Motor neuron (in vitro differentiated cells): ENCODE results near the gene GALNT10. TPM values are rescaled to one million over a fixed set of nuclear protein-coding genes. Genes with fewer than 3 reads are reported as not detected.
A peak's percentile ranks its signal among the peaks of the same experiment; 100 is the strongest.

Experiments used
- ATAC-seq, 8 experiments: fragments of 200-7000 bp; cut with Tn5 transposase; replicated peaks in 6 of 8; 2 replicates each; pipeline ENCODE4 v1.8.0; 2021; ENCODE audit warnings: mild to moderate bottlenecking in 8 of 8, moderate library complexity in 8 of 8
- H3K27ac ChIP-seq, 2 donors: fragments of 250-450 bp; sonication (Bioruptor Pico); 2 replicates each; pipeline ENCODE4 v1.9.0; 2021; ENCODE audit warnings: antibody characterized with exemption in 2 of 2, mild to moderate bottlenecking in 2 of 2, moderate library complexity in 1 of 2
- H3K4me1 ChIP-seq, 2 donors: fragments of 250-450 bp; sonication (Bioruptor Pico); replicated peaks in 1 of 2; 2 replicates each; pipeline ENCODE4 v1.6.1; 2021; ENCODE audit warnings: antibody characterized with exemption in 2 of 2, mild to moderate bottlenecking in 2 of 2, moderate library complexity in 1 of 2
- H3K4me3 ChIP-seq, 5 donors: fragments of 250-450 bp; sonication (Bioruptor Pico); 2 replicates each; pipeline ENCODE4 v1.9.0; 2021; ENCODE audit warnings: antibody characterized with exemption in 5 of 5, mild to moderate bottlenecking in 5 of 5, moderate library complexity in 4 of 5
- WGBS, 10 experiments: fragments of 450-650 bp; shearing (Covaris generic); methylation state at CpG; one replicate each; pipeline ENCODE4 v1.0.0; 2022; 5-methylcytosine and 5-hydroxymethylcytosine counted together
- in situ Hi-C, 9 experiments: fragments of 400-800 bp; cut with MboI; loops; one replicate each; pipeline ENCODE4 v1.15.0; 2021; ENCODE audit warnings: low sequenced_read_pairs in 9 of 9, low pct_unique_long_range_greater_than_20kb in 2 of 9; ENCODE audit not compliant: unreplicated experiment in 9 of 9
- total RNA-seq, 8 experiments: library from RNA; unstranded; fragments of 300-600 nt; gene quantifications; 2 replicates each; pipeline versions ENCODE4 v1.2.3 to v1.2.4, GENCODE V29; 2022

GALNT10 gene
- total RNA-seq, 8 experiments from 2014 or later = 2.8 to 33.3 (median 7.5) TPM

DNA sequence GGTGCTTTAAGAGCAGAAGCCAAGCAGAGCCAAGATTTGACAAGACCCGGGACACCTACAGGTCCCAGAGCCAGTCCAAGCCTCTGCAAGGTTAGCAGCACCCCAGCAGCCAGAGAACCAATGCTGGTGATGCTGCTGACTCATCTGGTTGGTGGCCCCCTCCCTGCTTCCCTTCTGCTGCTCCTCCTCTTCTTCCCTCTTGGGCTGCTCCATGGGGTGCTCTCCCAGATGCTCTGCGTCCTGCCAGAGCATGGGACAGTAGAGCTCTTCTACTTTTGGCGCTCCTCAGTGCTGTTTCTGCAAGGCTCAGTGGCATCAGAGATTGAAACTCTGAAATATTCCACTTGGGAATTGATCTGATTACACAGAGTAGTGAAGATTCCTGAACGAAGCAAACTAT lies 179.1 kb downstream of the GALNT10 start:
- 17 to 90% (median 81%) methylated on average over 1 to 3 of the region's 4 CpGs; no CpG with 5 or more reads in 3 of the 10 experiments for WGBS, 10 experiments
- in situ Hi-C loops = no loop called here
- ATAC-seq = peak in 2 of 8 experiments; percentile 13 to 30
- Histone ChIP-seq H3K27ac (no peak overlapping the region), H3K4me1 (peaks cover 27 to 35% of the 10 kb centered on the region in 2 donors), H3K4me3 (no peak overlapping the region)

DNA sequence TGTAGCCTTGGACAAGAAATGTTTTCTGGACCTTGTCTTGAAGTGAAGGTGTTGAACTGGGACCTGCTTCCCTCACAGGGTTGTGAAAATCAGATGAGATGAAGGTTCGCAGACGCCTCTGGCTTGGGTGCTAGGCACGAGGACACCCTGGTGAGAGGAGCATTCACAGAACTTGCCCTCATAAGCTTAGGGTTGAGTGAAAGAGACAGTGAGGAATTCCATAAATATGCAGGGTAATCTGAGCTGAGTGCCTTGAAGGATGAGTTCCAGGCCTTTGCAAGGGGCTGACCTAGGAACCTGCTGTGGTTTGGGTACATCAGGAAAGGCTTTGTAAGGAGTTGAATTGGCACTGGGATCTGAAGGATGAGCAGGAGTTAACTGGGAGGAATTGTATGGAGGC lies 179.6 kb downstream of the GALNT10 start:
- Histone ChIP-seq H3K4me1 (peaks cover 22 to 34% of the 10 kb centered on the region in 2 donors), H3K4me3 (no peak overlapping the region), H3K27ac (no peak overlapping the region)
- ATAC-seq = peak in 2 of 8 experiments; percentile 57 to 59
- WGBS, 10 experiments = 65 to 100% (median 100%) methylated on average over 1 to 3 of the region's 3 CpGs; no CpG with 5 or more reads in 5 of the 10 experiments
- in situ Hi-C loops = no loop called here

DNA sequence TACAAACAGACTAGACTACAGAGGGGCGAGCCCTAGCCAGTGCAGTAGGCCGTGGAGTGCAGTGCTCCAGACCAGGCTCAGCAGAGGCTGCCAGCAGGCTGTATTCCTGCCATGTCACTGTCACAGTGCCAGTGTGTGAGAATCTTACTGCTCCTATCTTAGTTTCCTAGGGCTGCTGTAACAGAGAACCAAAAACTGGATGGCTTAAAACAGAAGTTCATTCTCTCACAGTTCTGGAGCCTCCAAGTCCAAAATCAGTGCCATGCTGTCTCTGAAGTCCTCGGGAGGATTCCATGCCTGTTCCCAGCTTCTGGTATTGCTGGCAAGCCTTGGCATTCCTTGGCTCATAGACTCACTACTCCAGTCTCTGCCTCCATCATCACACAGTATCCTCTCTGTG lies 180.3 kb downstream of the GALNT10 start:
- no peak overlapping the region for H3K27ac ChIP-seq
- WGBS, 10 experiments = 57 to 100% (median 100%) methylated on average over 1 to 2 of the region's 3 CpGs; no CpG with 5 or more reads in 6 of the 10 experiments
- in situ Hi-C loops = no loop called here
- ATAC-seq = no peak
- H3K4me3 ChIP-seq = no peak overlapping the region
- peaks cover 21 to 34% of the 10 kb centered on the region in 2 donors for H3K4me1 ChIP-seq

DNA sequence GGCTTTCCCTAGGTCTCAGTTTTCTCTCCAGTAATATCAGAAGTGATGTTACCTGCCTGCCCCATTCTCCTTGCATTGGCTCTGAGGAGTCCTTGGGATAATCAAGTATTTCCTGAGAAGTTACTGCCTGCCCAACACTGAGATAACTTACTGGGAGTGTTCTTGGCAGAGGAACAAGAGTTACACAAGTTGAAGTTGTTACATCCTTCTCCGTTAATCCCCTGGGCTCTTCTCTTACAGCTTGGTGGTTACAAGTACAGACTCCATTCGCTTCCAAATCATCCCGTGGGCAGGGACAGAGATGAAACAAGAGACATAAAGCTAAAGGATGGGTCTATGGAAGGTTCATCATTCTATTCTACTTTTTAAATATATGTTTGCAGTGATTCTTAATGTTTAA lies 181.2 kb downstream of the GALNT10 start:
- no peak overlapping the region for H3K4me3 ChIP-seq
- H3K4me1 ChIP-seq = peaks cover 21 to 34% of the 10 kb centered on the region in 2 donors
- WGBS, 10 experiments = 28 to 100% (median 81%) methylated on average over 2 to 3 of the region's 3 CpGs; no CpG with 5 or more reads in 4 of the 10 experiments
- ATAC-seq = peak in 1 of 8 experiments; percentile 22
- in situ Hi-C loops = no loop called here
- no peak overlapping the region for H3K27ac ChIP-seq

DNA sequence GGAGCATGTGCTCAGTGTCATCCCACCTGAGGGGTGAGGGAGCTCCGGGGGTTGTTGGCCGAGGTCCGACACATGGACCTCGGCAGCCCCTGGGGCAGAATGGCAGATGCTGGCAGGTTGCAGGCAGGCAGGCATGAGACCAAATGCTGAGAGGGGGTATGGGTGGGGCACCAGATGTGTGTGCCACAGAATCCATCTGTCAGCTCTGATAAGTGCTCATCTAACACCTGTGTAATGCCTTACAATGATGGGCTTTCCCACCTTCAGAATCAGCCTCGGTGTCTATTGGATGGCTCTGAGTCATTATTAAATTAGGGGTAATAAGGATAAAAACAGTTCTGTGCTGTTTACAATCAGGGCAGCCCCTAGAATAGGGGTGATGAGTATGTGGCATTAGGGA lies 182.1 kb downstream of the GALNT10 start:
- no peak for ATAC-seq
- in situ Hi-C loops = no loop called here
- Histone ChIP-seq H3K4me3 (no peak overlapping the region), H3K4me1 (peaks cover 21 to 35% of the 10 kb centered on the region in 2 donors), H3K27ac (no peak overlapping the region)
- WGBS, 10 experiments = 50 to 100% (median 86%) methylated on average over 1 to 4 of the region's 5 CpGs; no CpG with 5 or more reads in 5 of the 10 experiments

DNA sequence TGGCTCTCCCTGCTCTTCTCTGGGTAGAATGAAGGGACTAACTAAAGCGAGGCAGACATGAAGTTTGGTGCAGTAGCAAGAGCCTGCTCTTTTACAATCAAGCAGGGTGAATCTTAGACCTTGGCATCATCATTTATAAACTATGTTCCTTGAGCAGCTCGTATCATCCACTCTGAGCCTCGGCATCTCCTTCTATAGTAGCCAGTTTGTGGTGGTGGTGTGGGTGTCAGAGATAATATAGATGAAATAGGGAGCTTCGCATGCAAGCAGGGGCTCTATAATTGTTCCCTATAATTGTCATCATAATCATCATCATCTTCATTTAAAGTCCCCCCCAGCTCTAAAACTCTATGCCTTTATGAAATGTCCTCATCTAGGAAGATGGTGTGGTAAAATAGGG lies 182.8 kb downstream of the GALNT10 start:
- WGBS, 10 experiments = 60 to 100% (median 90%) methylated on average over 1 to 4 of the region's 4 CpGs; no CpG with 5 or more reads in 3 of the 10 experiments
- Histone ChIP-seq H3K4me3 (no peak overlapping the region), H3K27ac (peak overlapping the region in 1 of 2 donors; percentile 25), H3K4me1 (peaks cover 15 to 34% of the 10 kb centered on the region in 2 donors)
- in situ Hi-C loops = no loop called here
- ATAC-seq = peak in 3 of 8 experiments; percentile 9 to 29 (median 20)

DNA sequence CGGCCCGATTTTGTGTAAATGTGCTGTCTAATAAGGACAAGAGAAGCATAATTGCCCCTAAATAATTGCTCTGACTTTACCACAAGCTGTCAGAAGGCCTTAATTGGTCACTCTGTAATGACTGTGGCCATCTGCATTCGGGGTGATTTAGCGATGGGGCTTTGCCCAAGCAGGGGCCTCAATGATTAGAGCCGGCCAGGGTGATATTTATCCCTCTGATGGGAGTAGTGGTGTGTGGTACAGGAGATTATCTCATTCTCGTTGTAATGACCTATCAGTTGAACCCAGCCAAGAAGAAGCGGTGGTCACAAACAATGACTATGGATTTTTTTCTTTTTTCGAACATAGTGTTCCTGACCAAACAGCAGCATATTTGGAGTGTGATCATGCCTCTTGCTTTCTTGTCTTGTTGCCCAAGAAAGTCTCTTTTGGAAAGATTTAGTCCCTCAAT lies 183.2 kb downstream of the GALNT10 start:
- peak in 5 of 8 experiments; percentile 50 to 78 (median 68) for ATAC-seq
- Histone ChIP-seq H3K4me3 (no peak overlapping the region), H3K4me1 (peaks cover 12 to 38% of the 10 kb centered on the region in 2 donors), H3K27ac (peak overlapping the region in 1 of 2 donors; percentile 25)
- in situ Hi-C loops = no loop called here
- 0 to 89% (median 71%) methylated on average over 1 to 7 of the region's 8 CpGs; no CpG with 5 or more reads in 1 of the 10 experiments for WGBS, 10 experiments

DNA sequence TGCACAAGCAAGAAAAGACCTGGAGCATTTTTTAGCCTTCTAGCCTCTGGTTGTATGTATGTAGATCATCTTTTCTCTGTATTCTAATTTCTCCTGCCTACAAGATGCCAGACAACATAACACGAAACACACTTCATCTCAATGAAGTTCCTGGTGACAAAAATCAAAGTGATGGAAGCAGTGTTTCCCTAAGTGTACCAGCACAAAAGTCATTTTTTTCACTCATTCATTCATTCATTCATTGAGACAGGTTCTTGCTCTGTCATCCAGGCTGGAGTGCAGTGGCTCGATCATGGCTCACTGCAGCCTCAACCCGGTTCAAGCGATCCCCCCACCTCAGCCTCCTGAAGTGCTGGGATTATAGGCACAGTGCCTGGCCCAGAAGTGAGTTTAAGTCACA lies 183.7 kb downstream of the GALNT10 start:
- ATAC-seq = no peak
- H3K4me3 ChIP-seq = no peak overlapping the region
- H3K4me1 ChIP-seq = peaks cover 12 to 40% of the 10 kb centered on the region in 2 donors
- WGBS, 10 experiments = 80 to 100% (median 89%) methylated on average over 1 to 4 of the region's 4 CpGs; no CpG with 5 or more reads in 2 of the 10 experiments
- in situ Hi-C loops = no loop called here
- no peak overlapping the region for H3K27ac ChIP-seq

DNA sequence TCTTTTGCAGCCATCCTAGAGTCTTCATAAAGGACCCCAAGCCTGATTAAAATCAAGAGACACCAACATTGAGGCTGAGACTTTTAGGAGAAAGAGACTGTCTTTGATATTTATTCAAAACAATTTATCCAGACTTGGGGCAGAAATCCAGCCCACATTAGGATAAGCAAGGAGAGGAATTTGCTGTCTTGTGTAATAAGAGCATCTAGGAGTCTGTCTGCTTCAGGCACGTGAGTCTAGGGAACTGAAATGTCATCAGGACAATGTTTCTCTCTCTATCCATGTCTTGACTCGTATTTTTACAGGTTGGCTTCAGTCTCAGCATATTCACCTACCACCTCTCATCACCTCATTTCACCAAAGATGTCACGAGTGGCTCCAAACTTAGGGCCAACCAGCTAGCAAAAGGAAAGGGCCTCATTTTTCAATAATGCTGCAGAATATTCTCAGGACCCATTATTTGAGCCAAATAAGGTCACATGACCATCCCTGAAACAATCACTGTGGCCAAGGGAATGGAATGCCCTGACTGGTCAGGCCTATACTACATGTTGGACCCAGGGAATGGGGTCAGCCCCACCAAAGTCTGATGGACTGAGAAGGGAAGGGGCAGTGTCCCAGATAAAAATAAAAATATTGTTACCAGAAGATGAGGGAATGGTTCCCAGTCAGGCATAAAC lies 184.9 kb downstream of the GALNT10 start:
- Histone ChIP-seq H3K27ac (no peak overlapping the region), H3K4me3 (no peak overlapping the region), H3K4me1 (peaks cover 12 to 47% of the 10 kb centered on the region in 2 donors)
- 33 to 100% (median 80%) methylated on average over 1 to 3 of the region's 3 CpGs for WGBS, 10 experiments
- no peak for ATAC-seq
- in situ Hi-C loops = no loop called here

DNA sequence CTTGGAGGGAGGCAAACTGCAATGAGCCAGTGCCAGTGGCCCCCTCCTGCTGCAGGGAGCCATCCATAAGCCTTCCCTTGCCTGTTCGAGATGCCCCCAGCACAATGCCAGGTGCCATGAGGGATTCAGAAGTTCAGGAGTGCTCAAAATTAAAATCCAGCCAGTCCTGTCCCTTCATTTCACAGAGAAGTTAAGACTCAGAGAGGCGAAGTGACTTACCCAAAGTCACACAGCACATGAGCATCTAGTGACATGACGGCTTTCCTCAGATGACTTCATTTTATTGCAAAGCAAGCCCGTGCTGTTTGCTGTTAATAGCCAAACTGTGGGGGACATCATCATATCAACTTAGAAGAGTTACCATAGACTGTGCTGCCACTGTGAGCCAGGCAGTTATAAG lies 185.9 kb downstream of the GALNT10 start:
- ATAC-seq = no peak
- WGBS, 10 experiments = 60 to 100% (median 92%) methylated on average over 1 to 4 of the region's 4 CpGs; no CpG with 5 or more reads in 3 of the 10 experiments
- no peak overlapping the region for H3K27ac ChIP-seq
- H3K4me3 ChIP-seq = no peak overlapping the region
- in situ Hi-C loops = no loop called here
- H3K4me1 ChIP-seq = peaks cover 12 to 47% of the 10 kb centered on the region in 2 donors

DNA sequence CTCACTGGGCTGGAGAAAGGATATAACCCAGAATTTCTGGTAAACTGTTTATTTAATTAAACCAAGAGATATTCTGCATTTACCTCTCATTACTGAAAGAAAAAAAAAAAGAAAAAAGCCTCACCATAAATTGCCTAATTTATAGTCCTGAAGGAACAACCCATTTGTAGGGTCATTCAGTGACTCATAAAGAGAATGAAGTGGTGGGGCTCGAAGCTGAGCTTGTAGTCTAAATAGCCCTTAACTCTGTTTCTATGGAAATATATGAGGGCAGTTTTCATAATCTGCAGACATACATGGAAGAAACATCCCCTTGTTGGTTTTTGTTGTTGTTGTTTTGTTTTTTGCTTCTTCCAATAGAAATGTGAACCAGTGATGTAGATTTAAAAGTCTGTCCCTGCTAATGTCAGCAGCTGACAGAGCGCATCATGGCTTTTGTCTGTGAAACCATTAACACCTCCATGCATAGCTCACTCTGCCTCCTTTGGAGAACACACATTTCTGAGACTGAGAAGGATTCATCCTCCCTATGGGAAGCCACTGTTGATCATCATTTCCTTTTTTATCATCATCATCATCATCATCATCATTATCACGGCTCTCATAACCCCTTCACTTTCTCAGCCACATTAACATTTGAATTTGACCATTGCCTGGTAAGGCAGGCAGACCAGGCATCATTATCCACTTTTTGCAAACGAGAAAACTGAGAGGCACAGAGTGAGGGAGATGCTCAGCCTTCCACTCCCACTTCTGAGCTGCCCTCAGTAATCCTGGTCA lies 187.4 kb downstream of the GALNT10 start:
- H3K4me3 ChIP-seq = no peak overlapping the region
- peaks cover 12 to 45% of the 10 kb centered on the region in 2 donors for H3K4me1 ChIP-seq
- 53 to 100% (median 77%) methylated on average over 1 to 3 of the region's 4 CpGs; no CpG with 5 or more reads in 1 of the 10 experiments for WGBS, 10 experiments
- peak in 2 of 8 experiments; percentile 28 to 53 for ATAC-seq
- in situ Hi-C loops = no loop called here
- H3K27ac ChIP-seq = no peak overlapping the region

DNA sequence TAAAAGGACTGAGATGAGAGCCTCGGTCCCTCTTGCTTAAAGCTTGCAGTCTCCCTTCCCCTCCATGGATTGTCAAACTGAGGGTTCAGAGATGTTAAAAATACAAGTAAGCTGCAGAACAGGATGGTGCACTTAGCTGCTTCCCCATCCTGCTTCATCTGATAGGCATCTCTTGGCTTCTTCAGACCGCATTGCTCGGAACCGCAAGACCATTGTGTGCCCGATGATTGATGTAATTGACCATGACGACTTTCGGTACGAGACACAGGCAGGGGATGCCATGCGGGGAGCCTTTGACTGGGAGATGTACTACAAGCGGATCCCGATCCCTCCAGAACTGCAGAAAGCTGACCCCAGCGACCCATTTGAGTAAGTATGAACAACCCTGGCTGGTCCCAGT lies 189.7 kb downstream of the GALNT10 start:
- in situ Hi-C loops = no loop called here
- Histone ChIP-seq H3K4me3 (no peak overlapping the region), H3K27ac (no peak overlapping the region), H3K4me1 (peaks cover 2 to 31% of the 10 kb centered on the region in 2 donors)
- no peak for ATAC-seq
- WGBS, 10 experiments = 79 to 100% (median 89%) methylated on average over 2 to 9 of the region's 12 CpGs; no CpG with 5 or more reads in 5 of the 10 experiments
